Smooth muscle cell of bladder (primary cell): ENCODE data around the gene IDS. TPM values are rescaled to one million over a fixed set of nuclear protein-coding genes. Genes with fewer than 3 reads are reported as not detected.

Source experiments
- total RNA-seq: library from RNA; depleted of rRNA; stranded (reverse); fragments of >200 nt; gene quantifications from 2 replicates; pipeline ENCODE4 v1.2.3, GENCODE V29; 2014

The IDS gene, protein sequence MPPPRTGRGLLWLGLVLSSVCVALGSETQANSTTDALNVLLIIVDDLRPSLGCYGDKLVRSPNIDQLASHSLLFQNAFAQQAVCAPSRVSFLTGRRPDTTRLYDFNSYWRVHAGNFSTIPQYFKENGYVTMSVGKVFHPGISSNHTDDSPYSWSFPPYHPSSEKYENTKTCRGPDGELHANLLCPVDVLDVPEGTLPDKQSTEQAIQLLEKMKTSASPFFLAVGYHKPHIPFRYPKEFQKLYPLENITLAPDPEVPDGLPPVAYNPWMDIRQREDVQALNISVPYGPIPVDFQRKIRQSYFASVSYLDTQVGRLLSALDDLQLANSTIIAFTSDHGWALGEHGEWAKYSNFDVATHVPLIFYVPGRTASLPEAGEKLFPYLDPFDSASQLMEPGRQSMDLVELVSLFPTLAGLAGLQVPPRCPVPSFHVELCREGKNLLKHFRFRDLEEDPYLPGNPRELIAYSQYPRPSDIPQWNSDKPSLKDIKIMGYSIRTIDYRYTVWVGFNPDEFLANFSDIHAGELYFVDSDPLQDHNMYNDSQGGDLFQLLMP
- 30.4 and 41.2 TPM in 2 replicates for total RNA-seq

GRCh38 chrX:149504915-149505651, at the start of gene IDS:
Gene IDS, minus strand, starts transcription at chrX:149505306. Its CDS starts 169 bp downstream, at chrX:149505137.

GRCh38 chrX:149549701-149550100, 44.6 kb upstream of the IDS start, which contains the start of gene HSFX3:
Gene HSFX3, minus strand, starts transcription at chrX:149549924. Its CDS starts 72 bp downstream, at chrX:149549852.

DNA sequence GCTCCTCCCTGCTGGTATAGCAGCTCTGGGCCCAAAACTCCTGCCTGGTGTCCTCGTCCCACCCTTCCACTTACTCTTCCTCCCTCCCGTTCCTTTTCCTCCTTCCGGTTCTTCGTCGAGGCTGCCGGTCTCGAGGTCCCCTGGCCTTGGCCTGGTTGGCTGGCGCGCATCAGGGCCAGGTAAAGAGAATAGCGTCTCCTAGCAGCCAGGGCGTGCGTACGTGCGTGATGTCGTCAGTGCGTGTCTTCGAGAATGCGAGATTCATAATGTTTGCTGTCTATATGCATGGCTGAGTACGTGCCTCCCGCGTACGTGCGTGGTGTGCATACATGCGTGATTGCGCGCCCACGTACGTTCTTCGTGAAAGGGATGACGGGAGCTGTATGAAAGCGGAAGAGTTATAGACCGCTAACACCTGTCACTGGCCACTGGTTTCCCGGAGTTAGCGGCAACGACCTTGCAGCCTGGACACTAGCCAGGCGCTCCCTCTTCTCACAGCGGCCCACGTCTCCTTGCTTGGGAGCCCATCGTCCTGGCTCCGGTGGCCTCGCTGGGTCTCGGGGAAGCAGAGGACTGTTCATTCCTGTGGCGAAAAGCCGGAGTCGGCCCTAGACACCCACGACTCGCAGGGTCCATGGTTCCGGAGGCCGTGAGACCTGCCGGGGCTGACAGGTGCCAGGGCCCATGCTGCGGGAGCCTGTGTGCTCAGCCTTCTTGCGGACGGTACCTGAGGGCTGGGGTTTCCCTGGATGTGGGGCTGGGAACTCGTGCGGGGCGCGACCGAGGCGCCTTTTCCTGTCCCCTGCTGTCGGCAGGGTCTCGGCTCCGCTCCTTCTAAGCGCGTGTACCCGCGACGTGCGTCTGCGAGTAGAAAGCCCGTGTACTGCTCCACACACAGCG, 35.8 kb upstream of the IDS start, which contains the start of gene EOLA1:
TSS of gene EOLA1 (plus strand) at position 392 of the 900 bp plus-strand sequence. CDS start 4,619 bp downstream, outside the sequence.

Other genes with a start within 250 kb of the IDS start
- gene EOLA1, start 35.7 kb upstream of the IDS start, total RNA-seq, result 14.5 and 17.2 TPM in 2 replicates
- not detected in 2 replicates for gene HSFX3, start 44.6 kb upstream of the IDS start, total RNA-seq
- gene MAGEA9B, start 82.2 kb upstream of the IDS start, total RNA-seq, result 0.14 TPM in 1 of 2 replicates, not detected in the other
- 0.14 and 0.28 TPM in 2 replicates for gene HSFX2, start 90.0 kb upstream of the IDS start, total RNA-seq
- 14.8 and 20.3 TPM in 2 replicates for gene TMEM185A, start 126.5 kb upstream of the IDS start, total RNA-seq
- under 0.01 and 0.09 TPM in 2 replicates for gene MAGEA11, start 206.8 kb upstream of the IDS start, total RNA-seq